Measurements from ENCODE around the gene ADAMTSL1.

The ADAMTSL1 gene

GRCh38 chr9:18776836-18777820 lies 303.2 kb downstream of the ADAMTSL1 start:
- no peak for DNase-seq (ENCODE audit: low read depth)

DNA sequence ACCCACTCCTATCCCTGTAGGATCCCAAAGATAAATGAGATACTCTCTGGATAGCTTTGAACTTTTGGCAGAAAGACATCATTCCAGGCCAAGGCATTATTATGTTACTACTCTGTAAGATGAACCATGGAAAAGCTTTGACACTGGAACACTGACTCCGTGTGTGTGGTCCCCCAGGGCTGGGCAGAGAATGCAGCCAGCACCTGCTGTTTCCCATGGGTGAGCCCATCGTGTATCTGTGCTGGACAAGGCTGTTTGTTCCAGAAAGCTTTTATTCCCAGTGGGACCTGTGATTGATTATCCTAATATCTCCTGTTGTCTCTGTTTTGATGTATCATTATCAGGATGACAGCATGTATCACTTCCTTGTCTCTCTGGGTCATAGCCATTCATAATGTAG lies 304.2 kb downstream of the ADAMTSL1 start:
- DNase-seq (ENCODE audit: low read depth): no peak

GRCh38 chr9:18778846-18779245 lies 304.9 kb downstream of the ADAMTSL1 start:
- DNase-seq (ENCODE audit: low read depth): no peak

DNA sequence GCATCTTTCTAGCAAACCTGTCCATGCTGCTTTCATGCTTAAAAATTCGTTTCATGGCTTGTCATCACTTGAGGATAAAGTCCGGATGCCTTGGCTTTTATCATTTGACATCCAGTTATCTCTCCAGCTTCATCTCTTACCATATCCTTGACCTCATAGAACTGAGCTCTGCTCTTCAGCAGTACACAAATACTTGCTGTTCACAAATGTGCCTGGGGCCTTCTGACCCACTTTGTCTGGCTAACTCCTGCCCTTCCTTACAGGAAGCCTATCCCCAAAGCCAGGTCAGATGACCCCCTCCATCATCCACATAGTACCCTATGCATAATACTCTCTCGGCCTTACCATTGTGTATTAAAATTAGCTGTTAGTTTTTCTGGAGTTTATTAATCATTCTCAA lies 310.0 kb downstream of the ADAMTSL1 start:
- no peak for DNase-seq (ENCODE audit: low read depth)

DNA sequence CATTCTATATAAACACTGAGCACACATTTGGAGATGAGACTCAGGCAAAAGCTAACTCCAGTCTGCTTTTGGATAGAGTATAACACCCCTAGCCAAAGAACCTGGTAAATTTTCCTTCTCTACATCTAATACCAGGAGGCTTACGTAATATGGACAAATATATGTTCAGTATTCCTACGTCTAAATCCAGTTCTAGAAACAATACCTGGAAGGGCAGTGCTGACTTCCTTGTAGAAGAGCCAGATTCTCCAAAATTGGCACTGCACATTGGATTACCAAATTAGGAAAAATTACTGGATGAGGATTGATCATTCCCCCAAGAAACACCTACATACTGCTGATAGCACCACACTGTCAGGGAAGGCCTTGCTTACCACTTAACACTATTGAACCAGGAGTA lies 311.7 kb downstream of the ADAMTSL1 start:
- DNase-seq (ENCODE audit: low read depth): no peak

DNA sequence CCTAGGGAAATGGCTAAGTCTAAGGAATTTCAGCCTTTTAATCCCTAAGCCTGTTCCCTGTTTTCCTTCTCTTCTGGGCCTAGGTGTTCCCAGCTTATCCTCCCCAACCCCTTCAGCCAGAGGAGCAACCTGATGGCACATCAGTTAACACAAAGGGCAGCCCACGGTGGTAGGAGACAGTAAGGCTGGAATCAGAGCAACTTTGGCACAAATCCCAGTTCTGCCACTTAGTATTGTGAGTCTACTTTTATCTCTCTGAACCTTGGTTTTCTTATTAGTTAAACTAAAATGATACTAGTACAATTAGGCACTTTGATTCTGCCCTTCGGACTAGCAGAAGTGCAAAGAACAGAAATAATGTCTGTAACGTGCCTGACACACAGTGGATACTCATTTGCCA lies 312.2 kb downstream of the ADAMTSL1 start:
- no peak for DNase-seq (ENCODE audit: low read depth)

- no peak for DNase-seq (ENCODE audit: low read depth)
Measured at GRCh38 chr9:18786911-18787650, 313.1 kb downstream of the ADAMTSL1 start.

- DNase-seq (ENCODE audit: low read depth): no peak
Measured at GRCh38 chr9:18788256-18788655, 314.3 kb downstream of the ADAMTSL1 start.

GRCh38 chr9:18791074-18791473 lies 317.1 kb downstream of the ADAMTSL1 start:
- DNase-seq (ENCODE audit: low read depth): no peak

DNA sequence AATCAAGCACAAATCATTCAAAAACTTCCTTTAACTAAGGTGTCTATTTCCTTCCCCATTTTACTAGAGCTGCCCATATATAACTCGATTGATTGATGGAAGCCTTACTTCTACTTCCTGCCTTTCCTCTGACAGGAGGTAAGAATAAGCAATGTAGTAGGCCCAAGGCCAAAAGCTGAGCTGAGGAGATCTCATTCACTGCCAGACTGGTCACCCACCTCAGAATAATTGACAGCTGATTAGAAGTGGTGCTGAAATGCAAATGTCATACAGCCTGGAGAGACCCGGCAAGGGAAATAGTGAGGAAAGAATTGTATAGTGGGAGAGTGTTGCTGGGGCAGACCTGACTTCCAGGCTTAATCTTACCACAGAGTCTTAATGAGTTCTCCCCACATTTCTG lies 319.2 kb downstream of the ADAMTSL1 start:
- no peak for DNase-seq (ENCODE audit: low read depth)

DNA sequence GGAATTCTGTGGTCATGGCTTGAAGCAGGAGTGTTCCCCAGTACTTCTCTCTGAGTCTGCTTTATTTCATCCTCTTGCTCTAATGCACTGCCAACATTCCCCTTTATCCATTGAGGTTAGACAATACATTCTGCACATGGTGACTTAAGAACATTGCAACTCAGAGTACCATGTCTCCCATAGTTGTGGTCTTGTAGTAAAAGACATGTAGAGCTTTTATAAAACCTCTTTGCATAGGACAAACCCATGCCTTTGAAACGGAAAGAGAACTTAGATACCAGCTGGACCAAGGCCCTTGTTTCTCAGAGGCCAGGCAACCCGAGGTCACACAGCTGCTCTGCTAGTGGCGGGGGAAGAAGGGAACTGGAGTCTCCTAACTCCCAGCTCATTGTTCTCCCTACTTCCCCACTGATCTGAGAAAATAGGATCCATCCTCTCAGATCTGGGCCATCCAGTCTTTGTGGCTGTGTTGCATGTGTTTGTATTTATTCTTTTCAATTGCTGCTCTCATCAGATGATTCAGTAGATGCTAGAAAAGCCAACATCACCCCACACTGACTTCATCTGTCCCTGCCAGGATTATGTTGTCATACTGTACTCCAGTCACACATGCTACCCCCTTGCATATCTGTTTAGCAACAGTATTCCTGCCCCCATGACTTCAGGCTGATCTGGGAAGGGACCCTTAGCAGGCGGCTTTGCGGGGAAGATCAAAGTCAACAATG lies 322.2 kb downstream of the ADAMTSL1 start:
- no peak for DNase-seq (ENCODE audit: low read depth)

DNA sequence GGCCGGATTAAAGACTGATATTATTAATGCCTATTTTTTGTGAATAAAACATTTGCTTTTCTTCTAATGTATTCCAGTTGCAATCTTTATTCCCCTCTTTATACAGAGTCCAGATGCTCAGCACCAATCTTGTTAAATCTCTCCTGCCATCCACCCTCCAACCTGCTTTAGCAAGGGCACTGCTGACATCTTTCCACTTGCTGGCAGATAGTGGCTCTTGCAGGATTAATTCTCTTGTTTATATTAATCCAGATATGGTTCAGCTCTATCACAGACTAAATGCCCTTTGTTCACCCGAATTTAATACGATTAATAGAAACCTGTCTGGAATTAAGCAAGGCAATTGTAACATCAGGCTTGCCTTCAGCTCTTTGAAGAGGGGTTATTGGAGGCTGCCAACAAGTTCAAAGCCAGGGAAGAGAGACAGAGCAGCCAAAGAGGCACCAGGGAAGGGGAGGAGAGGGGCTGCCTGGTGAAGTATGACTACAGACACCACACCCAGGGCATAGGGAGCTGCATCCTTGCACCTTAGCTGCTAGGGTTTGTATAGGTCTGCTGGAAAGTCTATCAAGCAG lies 322.8 kb downstream of the ADAMTSL1 start:
- DNase-seq (ENCODE audit: low read depth): no peak

- no peak for DNase-seq (ENCODE audit: low read depth)
Measured at GRCh38 chr9:18798106-18798505, 324.2 kb downstream of the ADAMTSL1 start.

GRCh38 chr9:18798508-18799290 lies 324.7 kb downstream of the ADAMTSL1 start:
- no peak for DNase-seq (ENCODE audit: low read depth)

GRCh38 chr9:18799428-18799827 lies 325.5 kb downstream of the ADAMTSL1 start:
- DNase-seq (ENCODE audit: low read depth): no peak

DNA sequence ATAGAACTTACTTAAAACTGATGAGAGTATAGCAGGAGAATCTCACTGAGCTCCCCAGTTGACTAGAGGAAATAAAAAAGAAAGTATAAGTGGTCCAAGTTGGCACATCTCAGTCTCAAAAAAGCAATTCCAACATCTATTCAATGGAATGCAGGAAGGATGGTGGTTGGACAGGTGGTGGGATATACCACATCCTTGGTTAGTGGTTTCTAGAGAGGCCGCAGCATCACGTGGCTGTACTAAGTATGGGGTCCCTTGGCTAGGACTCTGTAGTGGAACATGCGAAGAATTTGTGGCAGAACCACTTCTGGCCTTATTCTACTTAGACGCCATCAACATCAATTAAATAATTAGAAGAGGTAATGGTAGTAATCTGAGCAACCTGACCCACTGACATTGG lies 326.6 kb downstream of the ADAMTSL1 start:
- DNase-seq (ENCODE audit: low read depth): no peak

- no peak for DNase-seq (ENCODE audit: low read depth)
Measured at GRCh38 chr9:18805386-18805785, 331.4 kb downstream of the ADAMTSL1 start.

- DNase-seq (ENCODE audit: low read depth): no peak
Measured at GRCh38 chr9:18806232-18807080, 332.5 kb downstream of the ADAMTSL1 start.

DNA sequence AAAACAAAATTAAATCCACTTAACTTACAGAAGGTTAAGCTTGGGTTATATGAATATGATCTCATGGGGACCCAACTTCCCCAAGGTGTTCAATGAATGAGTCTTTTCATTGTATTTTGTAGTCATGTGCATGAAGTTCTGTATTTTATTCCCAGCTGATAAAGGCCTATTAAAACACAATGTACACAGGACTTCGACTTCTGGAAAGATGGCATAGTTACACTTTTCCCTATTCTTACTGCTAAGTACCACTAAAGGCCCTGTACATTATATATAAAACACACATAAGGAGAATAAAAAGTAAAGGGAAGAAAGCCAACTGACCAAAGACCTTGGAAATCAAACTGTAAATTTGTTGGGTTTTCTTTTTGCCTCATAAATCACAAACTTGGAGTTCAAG lies 336.6 kb downstream of the ADAMTSL1 start:
- no peak for DNase-seq (ENCODE audit: low read depth)

- no peak for DNase-seq (ENCODE audit: low read depth)
Measured at GRCh38 chr9:18811171-18811570, 337.2 kb downstream of the ADAMTSL1 start.
